Caco-2 (cell line): ENCODE measurements around the gene ANKRD9. TPM values are rescaled to one million over a fixed set of nuclear protein-coding genes. Genes with fewer than 3 reads are reported as not detected.
A peak's percentile ranks its signal among the peaks of the same experiment; 100 is the strongest.

Source experiments
- BruUV-seq: library from RNA; stranded (reverse); fragments of 400-500 nt; replicated peaks from 2 replicates; lab custom pipeline; 2021; lab: Mats Ljungman, UMichigan
- CTCF ChIA-PET: fragments of 300-600 bp; sonication (Branson Sonifier 250); formaldehyde crosslinking; loops from one replicate; lab custom pipeline; 2022; ENCODE audit warnings: antibody characterized with exemption; lab: Charles Lee
- POLR2A ChIA-PET: fragments of 300-600 bp; sonication (Branson Sonifier 250); formaldehyde crosslinking; loops from one replicate; lab custom pipeline; 2022; ENCODE audit warnings: antibody characterized with exemption; lab: Charles Lee
- DNase-seq, 2 experiments: peaks; one replicate each; pipeline versions ENCODE4 v3.0.0 to v3.0.0-alpha.2; 2020 to 2022
- H3K27me3 ChIP-seq: replicated peaks from 2 replicates; pipeline ENCODE4 v1.6.0; 2011; ENCODE audit warnings: low read length; ENCODE audit not compliant: control insufficient read depth, insufficient read depth
- H3K36me3 ChIP-seq: 2 replicates; pipeline ENCODE4 v1.5.1; 2011; ENCODE audit warnings: low read length; ENCODE audit not compliant: control insufficient read depth, insufficient read depth
- H3K4me1 ChIP-seq: fragments of 250-450 bp; sonication (Bioruptor Pico); 2 replicates; pipeline ENCODE4 v1.5.1; 2020; ENCODE audit warnings: mild to moderate bottlenecking
- H3K4me3 ChIP-seq: 2 replicates; pipeline ENCODE4 v1.5.1; 2011; ENCODE audit warnings: low read depth, mild to moderate bottlenecking, control low read depth, low read length
- H3K9me3 ChIP-seq: fragments of 250-450 bp; sonication (Bioruptor Pico); 2 replicates; pipeline ENCODE4 v1.5.1; 2020; ENCODE audit warnings: mild to moderate bottlenecking, moderate library complexity
- H3K27ac Mint-ChIP-seq: one replicate; pipeline ENCODE4 v1.8.0; 2022; ENCODE audit warnings: mixed read lengths; ENCODE audit not compliant: unreplicated experiment
- H3K27me3 Mint-ChIP-seq: one replicate; pipeline ENCODE4 v1.8.0; 2022; ENCODE audit warnings: mixed read lengths; ENCODE audit not compliant: insufficient read depth, unreplicated experiment
- H3K36me3 Mint-ChIP-seq: one replicate; pipeline ENCODE4 v1.8.0; 2022; ENCODE audit warnings: mild to moderate bottlenecking, mixed read lengths; ENCODE audit not compliant: insufficient read depth, unreplicated experiment
- H3K4me1 Mint-ChIP-seq: one replicate; pipeline ENCODE4 v1.8.0; 2022; ENCODE audit warnings: low read depth, mixed read lengths; ENCODE audit not compliant: unreplicated experiment
- H3K4me3 Mint-ChIP-seq: one replicate; pipeline ENCODE4 v1.8.0; 2022; ENCODE audit warnings: mild to moderate bottlenecking, moderate library complexity, mixed read lengths; ENCODE audit not compliant: unreplicated experiment
- H3K9me3 Mint-ChIP-seq: one replicate; pipeline ENCODE4 v1.8.0; 2022; ENCODE audit warnings: mixed read lengths; ENCODE audit not compliant: unreplicated experiment
- CTCF ChIP-seq, 2 experiments: fragments of 200-600 bp in 1 of 2; IDR thresholded peaks; 1 replicate in 1 of 2; 2 replicates in 1 of 2; pipeline versions ENCODE4 v1.5.1 to v1.8.0; 2011 to 2022; ENCODE audit warnings: antibody characterized with exemption in 1 of 2, control low read depth in 1 of 2, inconsistent platforms in 1 of 2, low read depth in 1 of 2, low read length in 1 of 2, mild to moderate bottlenecking in 1 of 2, moderate library complexity in 1 of 2; ENCODE audit not compliant: insufficient read depth in 1 of 2, severe bottlenecking in 1 of 2, unreplicated experiment in 1 of 2
- intact Hi-C: fragments of 100-400 bp; cut with micrococcal nuclease; formaldehyde crosslinking; loops from one replicate; pipeline ENCODE4 v1.10.0; 2022; ENCODE audit not compliant: unreplicated experiment
- total RNA-seq: library from RNA; stranded (reverse); gene quantifications from 2 replicates; pipeline ENCODE4 v1.2.3, GENCODE V29; 2022

Gene ANKRD9
- total RNA-seq, 1 experiment from 2014 or later, result 15.0 TPM

- Histone ChIP-seq H3K36me3 (no peaks in the 10 kb centered on the region), H3K4me1 (peaks cover 14% of the 10 kb centered on the region), H3K27me3 (no peaks in the 10 kb centered on the region), H3K9me3 (no peaks in the 10 kb centered on the region), H3K4me3 (no peak overlapping the region)
- no peaks in the 10 kb centered on the region for H3K27me3 Mint-ChIP-seq
- H3K36me3 Mint-ChIP-seq, result no peaks in the 10 kb centered on the region
- peak overlapping the region; percentile 25 for H3K27ac Mint-ChIP-seq
- no TSS peak for BruUV-seq
- no peaks in the 10 kb centered on the region for H3K9me3 Mint-ChIP-seq
- peaks cover 6% of the 10 kb centered on the region for H3K4me1 Mint-ChIP-seq
- TF ChIP-seq CTCF (IDR thresholded peaks at IDR 0.05; ENCODE audit: insufficient read depth in 1 of 2, low read depth in 1 of 2, low read length in 1 of 2, severe bottlenecking in 1 of 2, unreplicated experiment in 1 of 2), result no peak
- ChIA-PET CTCF (no interaction called here), POLR2A (no interaction called here)
- no peak for DNase-seq
- H3K4me3 Mint-ChIP-seq, result no peak overlapping the region
- intact Hi-C loops, result no loop called here
Measured at GRCh38 chr14:102545461-102546265, 36.1 kb upstream of the ANKRD9 start.

DNA sequence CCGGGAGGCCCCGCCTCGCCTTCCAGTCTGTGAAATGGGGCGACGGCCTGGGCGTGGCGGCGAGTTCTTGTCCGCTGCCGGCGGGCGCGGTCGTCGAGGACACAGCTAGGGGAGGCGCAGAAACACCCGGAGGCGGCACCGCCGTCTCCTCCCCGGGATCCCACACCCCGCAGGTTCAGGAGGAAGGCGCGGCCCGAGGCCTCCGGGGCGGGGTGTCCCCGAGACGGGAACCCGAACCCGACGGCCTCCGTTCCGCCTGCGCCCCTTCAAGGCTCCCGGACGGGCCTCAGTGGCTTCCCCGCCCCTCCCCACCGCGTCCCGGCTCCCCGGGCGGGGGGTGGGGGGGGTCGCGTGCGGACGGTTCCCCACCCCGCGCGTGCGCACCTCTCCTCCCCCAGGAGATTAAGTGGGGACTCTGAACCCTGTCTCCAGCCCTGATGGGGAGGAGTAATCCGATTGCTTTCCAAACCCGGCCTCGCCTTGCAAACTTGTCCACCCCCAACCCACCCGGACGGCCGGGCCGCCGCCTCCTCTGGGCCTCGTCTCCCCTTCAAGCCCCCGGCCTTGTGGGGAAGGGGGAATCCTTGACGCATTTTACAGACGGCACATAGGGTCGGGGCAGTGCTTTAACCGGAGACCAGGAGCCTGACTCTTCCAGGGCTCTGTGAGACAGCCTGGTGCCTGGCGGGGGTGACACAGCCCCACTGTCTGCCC lies 35.3 kb upstream of the ANKRD9 start:
- H3K4me3 Mint-ChIP-seq, result no peak overlapping the region
- CTCF ChIA-PET, result no interaction called here
- H3K36me3 ChIP-seq, result no peaks in the 10 kb centered on the region
- no peaks in the 10 kb centered on the region for H3K9me3 Mint-ChIP-seq
- H3K9me3 ChIP-seq, result no peaks in the 10 kb centered on the region
- H3K27me3 ChIP-seq, result no peaks in the 10 kb centered on the region
- peak overlapping the region; percentile 7; the same call in 1 of the 2 replicates for H3K4me3 ChIP-seq
- TF ChIP-seq CTCF (IDR thresholded peaks at IDR 0.05; ENCODE audit: insufficient read depth in 1 of 2, low read depth in 1 of 2, low read length in 1 of 2, severe bottlenecking in 1 of 2, unreplicated experiment in 1 of 2), result no peak
- no peak for DNase-seq
- no peaks in the 10 kb centered on the region for H3K27me3 Mint-ChIP-seq
- peaks cover 6% of the 10 kb centered on the region for H3K4me1 Mint-ChIP-seq
- H3K27ac Mint-ChIP-seq, result peak overlapping the region; percentile 25
- intact Hi-C loops, result no loop called here
- H3K36me3 Mint-ChIP-seq, result no peaks in the 10 kb centered on the region
- POLR2A ChIA-PET, result no interaction called here
- BruUV-seq, result no TSS peak
- peaks cover 12% of the 10 kb centered on the region for H3K4me1 ChIP-seq

DNA sequence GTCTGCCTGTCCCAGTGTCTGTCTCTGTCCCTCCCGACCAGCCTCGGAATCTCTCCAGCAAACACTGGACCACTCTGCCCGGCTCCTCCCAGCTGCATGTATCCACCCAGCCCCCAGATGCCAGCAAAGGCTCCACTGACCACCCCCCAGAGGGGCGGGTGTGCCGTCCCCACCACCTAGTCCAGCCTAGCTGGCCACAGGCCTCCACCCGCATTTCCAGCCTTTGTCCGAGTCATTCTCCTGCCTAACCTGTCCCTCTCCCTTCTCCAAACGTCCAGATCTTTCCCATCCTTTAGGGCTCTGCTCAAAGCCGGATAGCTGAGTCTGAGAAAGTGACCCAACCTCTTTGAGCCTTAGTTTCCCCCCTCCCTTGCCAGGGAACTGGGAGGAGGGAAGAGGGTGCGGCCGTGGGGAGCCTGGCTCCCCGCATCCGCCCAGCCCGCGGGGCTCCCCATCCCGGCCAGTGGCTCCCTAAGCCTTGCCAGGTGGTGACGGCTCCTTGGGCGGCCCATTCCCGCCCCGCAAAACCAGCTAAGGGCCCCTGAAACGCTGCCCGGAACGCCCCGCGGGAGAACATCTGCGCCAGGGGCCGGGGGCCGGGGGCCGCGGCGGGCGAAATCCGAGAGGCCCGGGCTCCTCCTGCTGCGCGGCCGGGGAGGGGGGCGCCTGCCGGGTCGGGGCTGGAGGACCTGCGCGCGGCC lies 34.6 kb upstream of the ANKRD9 start:
- Histone ChIP-seq H3K27me3 (no peaks in the 10 kb centered on the region), H3K4me1 (peaks cover 12% of the 10 kb centered on the region), H3K4me3 (no peak overlapping the region), H3K9me3 (no peaks in the 10 kb centered on the region), H3K36me3 (no peaks in the 10 kb centered on the region)
- no peak for TF ChIP-seq CTCF (IDR thresholded peaks at IDR 0.05; ENCODE audit: insufficient read depth in 1 of 2, low read depth in 1 of 2, low read length in 1 of 2, severe bottlenecking in 1 of 2, unreplicated experiment in 1 of 2)
- ChIA-PET CTCF (no interaction called here), POLR2A (no interaction called here)
- DNase-seq, result no peak
- BruUV-seq, result no TSS peak
- no peak overlapping the region for H3K4me3 Mint-ChIP-seq
- no peaks in the 10 kb centered on the region for H3K27me3 Mint-ChIP-seq
- no peak overlapping the region for H3K27ac Mint-ChIP-seq
- intact Hi-C loops, result no loop called here
- H3K9me3 Mint-ChIP-seq, result no peaks in the 10 kb centered on the region
- no peaks in the 10 kb centered on the region for H3K36me3 Mint-ChIP-seq
- H3K4me1 Mint-ChIP-seq, result peaks cover 6% of the 10 kb centered on the region
